WI38 (cell line): ENCODE results near the gene ZNF341.

Experiments
- H3K4me3 ChIP-seq: 2 replicates; pipeline ENCODE4 v1.5.1; 2011; ENCODE audit warnings: low read depth, mild to moderate bottlenecking, control low read depth, low read length
- TF ChIP-seq, protein P1 (sequence below): IDR thresholded peaks from 2 replicates; pipeline ENCODE4 v1.5.1; 2012; ENCODE audit warnings: low read depth, mild to moderate bottlenecking, control low read depth, low read length

Gene ZNF341

DNA sequence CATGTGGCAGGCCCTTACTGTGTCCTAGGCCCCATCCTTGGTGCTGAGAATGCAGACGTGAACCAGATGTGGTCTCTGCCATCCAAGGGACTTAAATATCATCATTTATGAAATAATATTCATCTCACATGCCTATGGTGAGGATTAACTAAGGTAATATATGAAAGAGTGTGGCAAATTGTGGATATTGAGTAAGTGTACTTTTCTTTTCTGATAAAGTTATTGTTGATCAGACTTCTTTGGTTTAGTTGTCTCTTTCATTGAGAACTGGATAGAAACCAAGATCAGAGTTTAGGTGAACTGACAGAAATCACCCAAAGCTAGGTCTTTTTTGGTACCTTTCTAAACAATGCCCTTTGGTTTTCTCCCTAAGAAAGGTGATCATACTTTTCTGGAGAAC lies 84.4 kb downstream of the ZNF341 start:
- H3K4me3 ChIP-seq, result no peak overlapping the region
- TF ChIP-seq, protein P1, sequence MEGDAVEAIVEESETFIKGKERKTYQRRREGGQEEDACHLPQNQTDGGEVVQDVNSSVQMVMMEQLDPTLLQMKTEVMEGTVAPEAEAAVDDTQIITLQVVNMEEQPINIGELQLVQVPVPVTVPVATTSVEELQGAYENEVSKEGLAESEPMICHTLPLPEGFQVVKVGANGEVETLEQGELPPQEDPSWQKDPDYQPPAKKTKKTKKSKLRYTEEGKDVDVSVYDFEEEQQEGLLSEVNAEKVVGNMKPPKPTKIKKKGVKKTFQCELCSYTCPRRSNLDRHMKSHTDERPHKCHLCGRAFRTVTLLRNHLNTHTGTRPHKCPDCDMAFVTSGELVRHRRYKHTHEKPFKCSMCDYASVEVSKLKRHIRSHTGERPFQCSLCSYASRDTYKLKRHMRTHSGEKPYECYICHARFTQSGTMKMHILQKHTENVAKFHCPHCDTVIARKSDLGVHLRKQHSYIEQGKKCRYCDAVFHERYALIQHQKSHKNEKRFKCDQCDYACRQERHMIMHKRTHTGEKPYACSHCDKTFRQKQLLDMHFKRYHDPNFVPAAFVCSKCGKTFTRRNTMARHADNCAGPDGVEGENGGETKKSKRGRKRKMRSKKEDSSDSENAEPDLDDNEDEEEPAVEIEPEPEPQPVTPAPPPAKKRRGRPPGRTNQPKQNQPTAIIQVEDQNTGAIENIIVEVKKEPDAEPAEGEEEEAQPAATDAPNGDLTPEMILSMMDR, result no peak

DNA sequence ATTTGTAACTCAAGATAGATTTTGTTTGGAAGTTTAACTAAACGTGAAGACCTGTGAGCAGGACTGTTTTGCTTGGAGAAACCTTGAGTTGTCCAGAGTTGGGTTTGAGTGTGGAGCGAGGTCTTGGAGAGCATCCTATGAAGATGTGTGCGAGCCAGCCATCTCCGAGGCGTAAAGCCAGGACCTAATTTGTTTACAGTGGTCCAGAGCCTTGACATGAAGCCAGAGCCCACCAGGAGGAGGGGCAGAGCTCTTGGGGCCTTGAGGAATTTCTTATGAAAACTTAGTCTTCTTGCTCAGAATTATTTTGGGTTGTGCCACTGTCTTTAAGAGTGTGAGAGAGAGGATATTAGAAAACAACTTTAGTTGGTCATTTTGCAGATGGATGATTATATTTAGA lies 85.6 kb downstream of the ZNF341 start:
- H3K4me3 ChIP-seq, result no peak overlapping the region
- TF ChIP-seq, protein P1, result no peak

DNA sequence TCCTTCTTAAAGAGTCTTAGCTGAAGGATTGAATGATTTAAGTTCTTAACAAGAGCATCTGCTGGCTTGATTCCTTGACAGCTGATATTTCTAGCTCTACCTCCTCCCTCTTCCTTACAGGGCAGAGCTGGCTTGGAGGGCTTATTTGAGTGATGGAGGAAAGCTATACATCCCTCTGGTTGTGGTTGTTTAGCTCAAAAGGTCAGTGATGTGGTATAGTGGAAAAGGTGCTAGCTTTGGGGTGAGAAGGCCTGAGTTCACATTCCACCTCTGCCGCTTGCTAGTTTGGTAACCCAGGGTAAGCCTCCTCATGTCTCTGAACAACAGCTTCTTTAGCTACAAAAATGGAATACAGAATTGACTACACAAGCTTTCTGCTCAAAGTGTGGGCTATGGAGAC lies 87.7 kb downstream of the ZNF341 start:
- TF ChIP-seq, protein P1, result no peak
- no peak overlapping the region for H3K4me3 ChIP-seq

DNA sequence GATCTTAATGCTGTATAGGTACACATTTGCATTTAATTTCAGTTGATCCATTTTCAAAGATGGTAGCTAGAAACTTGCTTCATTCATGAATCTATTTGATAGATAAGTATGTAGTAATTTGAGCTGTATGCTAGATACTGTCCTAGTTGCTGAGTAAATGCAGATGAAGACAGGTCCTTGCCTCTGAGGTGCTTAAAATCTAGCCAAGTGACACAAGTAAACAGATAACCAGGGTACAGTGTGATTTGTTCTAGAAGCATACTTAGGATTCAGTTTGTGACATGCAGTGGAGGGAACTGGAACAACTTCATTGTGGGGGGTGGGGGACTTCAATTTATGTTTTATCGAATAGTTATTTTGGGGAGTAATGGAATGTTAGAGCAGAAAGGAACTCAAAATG lies 88.6 kb downstream of the ZNF341 start:
- no peak overlapping the region for H3K4me3 ChIP-seq
- TF ChIP-seq, protein P1, result no peak

DNA sequence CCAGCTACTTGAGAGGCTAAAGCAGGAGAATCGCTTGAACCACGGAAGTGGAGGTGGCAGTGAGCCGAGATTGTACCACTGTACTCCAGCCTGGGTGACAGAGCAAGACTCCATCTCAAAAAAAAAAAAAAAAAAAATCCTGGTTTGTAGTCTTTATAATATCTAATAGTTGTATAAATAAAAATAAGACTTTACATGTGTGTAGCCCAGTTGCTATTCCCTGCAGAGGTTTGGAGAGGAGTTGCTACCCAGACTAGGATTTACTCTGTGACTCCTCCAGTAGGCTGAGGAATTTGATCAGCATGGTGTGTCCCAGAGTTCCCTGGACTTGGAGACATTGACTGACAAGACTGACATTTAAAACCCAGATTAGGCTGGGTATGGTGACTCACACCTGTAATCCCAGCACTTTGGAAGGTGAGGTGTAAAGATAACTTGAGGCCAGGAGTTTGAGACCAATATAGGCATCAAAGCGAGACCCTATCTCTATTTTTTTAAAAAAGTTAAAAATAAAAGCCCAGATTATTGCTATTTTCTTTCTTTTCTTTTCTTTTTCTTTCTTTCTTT lies 89.6 kb downstream of the ZNF341 start:
- H3K4me3 ChIP-seq, result no peak overlapping the region
- TF ChIP-seq, protein P1, result no peak

DNA sequence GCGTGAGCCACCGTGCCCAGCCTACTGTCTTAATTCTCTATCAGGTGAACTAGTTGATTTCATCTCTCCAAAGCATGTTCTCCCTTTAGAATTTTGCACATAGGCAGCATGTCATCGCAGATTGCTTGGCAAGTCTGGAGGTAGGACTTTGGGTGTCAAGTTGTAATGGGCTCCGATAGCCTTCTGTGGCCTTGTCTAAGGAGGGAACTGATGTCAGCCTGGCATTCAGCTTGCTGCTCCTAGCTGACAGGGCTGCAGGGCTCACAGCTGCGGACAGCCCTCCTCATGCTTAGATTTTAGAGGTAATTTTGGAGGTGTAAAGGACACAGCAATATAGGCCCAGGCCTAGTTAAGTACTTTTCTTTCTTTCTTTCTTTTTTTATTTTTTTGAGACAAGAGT lies 90.6 kb downstream of the ZNF341 start:
- no peak overlapping the region for H3K4me3 ChIP-seq
- TF ChIP-seq, protein P1, result no peak

DNA sequence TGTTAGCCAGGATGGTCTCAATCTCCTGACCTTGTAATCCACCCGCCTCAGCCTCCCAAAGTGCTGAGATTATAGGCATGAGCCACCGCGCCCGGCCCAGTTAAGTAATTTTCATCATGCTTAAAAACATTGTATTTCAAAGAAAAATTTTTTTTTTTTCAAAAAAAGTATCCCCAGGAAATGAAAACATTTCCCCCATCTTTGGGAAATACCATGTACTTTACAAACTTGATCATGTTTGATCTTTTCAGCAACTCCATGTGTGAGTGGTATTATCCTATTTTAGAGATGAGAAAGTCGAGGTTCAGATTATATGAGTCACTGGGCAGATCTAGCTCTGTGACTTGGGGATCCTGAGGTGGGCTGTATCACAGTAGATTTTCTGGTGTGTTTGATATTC lies 91.2 kb downstream of the ZNF341 start:
- TF ChIP-seq, protein P1, result no peak

More for the DNA sequence above, 91.2 kb downstream of the ZNF341 start:
- H3K4me3 ChIP-seq, result no peak overlapping the region
